B cell (primary cell): Measurements from ENCODE around the gene GTPBP3. TPM values are rescaled to one million over a fixed set of nuclear protein-coding genes. Genes with fewer than 3 reads are reported as not detected.

ENCODE experiments used
- ATAC-seq: fragments of 200-7000 bp; cut with Tn5 transposase; one replicate; pipeline ENCODE4 v1.10.0; 2021; ENCODE audit warnings: low read depth, mild to moderate bottlenecking, moderate number of reproducible peaks, moderate library complexity
- CTCF ChIA-PET: fragments of 350-600 bp; sonication (Branson Sonifier 250); formaldehyde crosslinking; loops from one replicate; lab custom pipeline; 2021; ENCODE audit warnings: antibody characterized with exemption, inconsistent platforms; lab: Charles Lee
- POLR2A ChIA-PET: fragments of 350-600 bp; sonication (Branson Sonifier 250); formaldehyde crosslinking; loops from one replicate; lab custom pipeline; 2021; ENCODE audit warnings: antibody characterized with exemption; lab: Charles Lee
- DNase-seq: peaks from one replicate; pipeline ENCODE4 v3.0.0; 2013
- H2AFZ ChIP-seq: 2 replicates; pipeline ENCODE4 v1.6.1; 2012; ENCODE audit warnings: mild to moderate bottlenecking, low read depth, low read length; ENCODE audit not compliant: insufficient read depth, poor library complexity, severe bottlenecking
- H3K27ac ChIP-seq, 2 donors: 1 replicate in 1 of 2; 2 replicates in 1 of 2; pipeline ENCODE4 v1.5.1; 2012 to 2013; ENCODE audit warnings: low read length in 2 of 2, mild to moderate bottlenecking in 2 of 2, moderate library complexity in 1 of 2
- H3K27me3 ChIP-seq, 4 experiments: fragments of 200-600 bp in 1 of 4; sonication (generic) in 1 of 4; replicated peaks in 1 of 4; 1 replicate in 2 of 4; 2 replicates in 2 of 4; pipeline versions ENCODE4 v1.6.1 to v1.7.0; 2013 to 2016; ENCODE audit warnings: low read length in 3 of 4, mild to moderate bottlenecking in 2 of 4, mixed read lengths in 1 of 4, moderate library complexity in 1 of 4; ENCODE audit not compliant: insufficient read depth in 4 of 4, control insufficient read depth in 3 of 4; ENCODE audit errors: control extremely low read depth in 1 of 4
- H3K36me3 ChIP-seq, 2 experiments: replicated peaks in 1 of 2; 1 replicate in 1 of 2; 2 replicates in 1 of 2; pipeline versions ENCODE4 v1.6.1 to v1.7.1; 2013; ENCODE audit warnings: low read length in 1 of 2; ENCODE audit not compliant: insufficient read depth in 2 of 2, control insufficient read depth in 1 of 2; ENCODE audit errors: control extremely low read depth in 1 of 2, extremely low read depth in 1 of 2
- H3K4me1 ChIP-seq, 2 donors: fragments of 200-600 bp in 1 of 2; sonication (generic) in 1 of 2; 1 replicate in 1 of 2; 2 replicates in 1 of 2; pipeline versions ENCODE4 v1.5.1 to v1.6.1; 2013 to 2017; ENCODE audit warnings: low read length in 2 of 2; ENCODE audit not compliant: control insufficient read depth in 2 of 2, insufficient read depth in 2 of 2
- H3K4me2 ChIP-seq: replicated peaks from 2 replicates; pipeline ENCODE3; 2012; ENCODE audit warnings: mild to moderate bottlenecking, low read depth, low read length; ENCODE audit not compliant: poor library complexity, severe bottlenecking
- H3K4me3 ChIP-seq, 5 experiments: fragments of 200-600 bp in 1 of 5; sonication (generic) in 1 of 5; 1 replicate in 3 of 5; 2 replicates in 2 of 5; pipeline versions ENCODE4 v1.5.1 to v1.7.0; 2011 to 2016; ENCODE audit warnings: low read length in 4 of 5, mild to moderate bottlenecking in 4 of 5, low read depth in 2 of 5, control low read depth in 1 of 5, moderate library complexity in 1 of 5; ENCODE audit not compliant: insufficient read depth in 1 of 5; ENCODE audit errors: control extremely low read depth in 1 of 5, extremely low read depth in 1 of 5
- H3K79me2 ChIP-seq: fragments of 200-600 bp; sonication (generic); one replicate; pipeline ENCODE4 v1.6.0; 2016; ENCODE audit warnings: low read length; ENCODE audit not compliant: control insufficient read depth, insufficient read depth
- H3K9ac ChIP-seq: fragments of 200-600 bp; sonication (generic); 2 replicates; pipeline ENCODE4 v1.6.1; 2017; ENCODE audit warnings: mild to moderate bottlenecking, low read length, moderate library complexity
- H3K9me3 ChIP-seq, 3 donors: one replicate each; pipeline versions ENCODE4 v1.6.1 to v1.7.1; 2013; ENCODE audit warnings: low read length in 2 of 3; ENCODE audit not compliant: control insufficient read depth in 2 of 3, insufficient read depth in 1 of 3; ENCODE audit errors: control extremely low read depth in 1 of 3
- H4K20me1 ChIP-seq: 2 replicates; pipeline ENCODE4 v1.6.0; 2012; ENCODE audit warnings: mild to moderate bottlenecking, low read length; ENCODE audit not compliant: insufficient read depth, control insufficient read depth, poor library complexity, severe bottlenecking
- H3K27ac Mint-ChIP-seq: one replicate; pipeline ENCODE4 v1.8.0; 2021; ENCODE audit warnings: mixed read lengths
- H3K27me3 Mint-ChIP-seq: one replicate; pipeline ENCODE4 v1.8.0; 2021; ENCODE audit warnings: mixed read lengths
- H3K4me1 Mint-ChIP-seq: one replicate; pipeline ENCODE4 v1.8.0; 2021; ENCODE audit warnings: mixed read lengths
- H3K4me3 Mint-ChIP-seq: one replicate; pipeline ENCODE4 v1.8.0; 2021; ENCODE audit warnings: mixed read lengths
- H3K9me3 Mint-ChIP-seq: one replicate; pipeline ENCODE4 v1.8.0; 2022; ENCODE audit warnings: mixed read lengths; ENCODE audit not compliant: insufficient read depth
- EZH2 ChIP-seq: IDR thresholded peaks from 2 replicates; pipeline ENCODE4 v1.6.1; 2012; ENCODE audit warnings: borderline replicate concordance, low read depth, mild to moderate bottlenecking, moderate library complexity, low read length; ENCODE audit not compliant: insufficient read depth, poor library complexity, severe bottlenecking
- WGBS: methylation state at CpG from one replicate; pipeline ENCODE4 v1.1.5; 2013; ENCODE audit warnings: missing lambda C conversion rate; ENCODE audit not compliant: insufficient coverage; 5-methylcytosine and 5-hydroxymethylcytosine counted together
- intact Hi-C: fragments of 100-400 bp; cut with micrococcal nuclease; formaldehyde crosslinking; loops from one replicate; pipeline ENCODE4 v1.10.0; 2022
- polyA plus RNA-seq: library from polyadenylated mRNA; depleted of rRNA; stranded (reverse); fragments of >200 nt; gene quantifications from 2 replicates; pipeline ENCODE4 v1.2.3, GENCODE V29; 2012
- total RNA-seq, 2 donors: library from RNA; stranded (reverse); fragments of 120-200 nt in 1 of 2; gene quantifications; 1 replicate in 1 of 2; 2 replicates in 1 of 2; pipeline versions ENCODE4 v1.2.3 to v1.2.4, GENCODE V29; 2013 to 2022
- TF ChIP-seq, protein P1 (sequence below): fragments of 200-600 bp; IDR thresholded peaks from one replicate; pipeline ENCODE4 v1.8.0; 2022; ENCODE audit warnings: antibody characterized with exemption, mild to moderate bottlenecking

GTPBP3 gene
- total and polyA plus RNA-seq, 2 donors (not counting 1 experiment from before 2014, with no cell fraction given) = 41.6 to 44.9 TPM

DNA sequence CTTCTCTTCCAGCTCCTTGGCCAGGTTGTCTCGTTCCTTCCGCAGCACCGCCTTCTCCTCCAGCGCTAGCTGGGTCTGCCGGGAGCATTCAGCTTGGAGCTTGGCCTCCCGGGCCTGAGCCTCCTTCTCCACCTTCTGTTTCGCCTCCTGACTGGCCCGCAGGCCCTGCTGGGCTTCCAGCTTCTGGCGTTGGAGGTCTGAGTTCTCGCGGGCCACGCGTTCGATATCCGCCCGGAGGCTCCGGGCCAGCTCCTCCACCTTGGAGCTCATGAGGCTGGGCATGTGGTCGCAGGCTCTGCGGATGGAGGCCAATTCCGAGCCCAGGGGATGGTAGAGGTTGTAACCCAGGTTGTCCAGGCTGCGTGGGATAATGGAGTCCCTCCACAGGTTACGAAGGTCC is 28.0 kb downstream of the GTPBP3 start:
- peaks cover 37% of the 10 kb centered on the region for H3K27me3 Mint-ChIP-seq
- H3K4me3 ChIP-seq = no peak overlapping the region
- ATAC-seq (no peak), DNase-seq (no peak)
- ChIA-PET POLR2A (interaction anchor here (0.7 kb wide), 1 partner anchor 9 kb away, joined by 14 read pairs; no protein-coding TSS in a partner anchor), CTCF (interaction anchor here (0.9 to 1.8 kb wide), 4 partner anchors 11 to 89 kb away, joined by 3 to 5 read pairs (median 4); partner anchors contain the start of gene PLVAP)
- peaks cover 13% of the 10 kb centered on the region for H3K4me1 Mint-ChIP-seq
- H3K27me3 ChIP-seq = peaks cover 0 to 32% (median 14%) of the 10 kb centered on the region in 4 experiments
- no peaks in the 10 kb centered on the region for H3K9me3 ChIP-seq
- 97% methylated on average over 21 of the region's 22 CpGs for WGBS
- H3K9ac ChIP-seq = no peak overlapping the region
- H3K79me2 ChIP-seq = no peaks in the 10 kb centered on the region
- no peak overlapping the region for H2AFZ ChIP-seq
- peaks cover 15 to 22% of the 10 kb centered on the region in 2 donors for H3K4me1 ChIP-seq
- H3K27ac ChIP-seq = no peak overlapping the region
- no peak overlapping the region for H3K4me3 Mint-ChIP-seq
- no peak overlapping the region for H3K27ac Mint-ChIP-seq
- no peak overlapping the region for H3K4me2 ChIP-seq
- H4K20me1 ChIP-seq = no peaks in the 10 kb centered on the region
- TF ChIP-seq EZH2 = no peak
- TF ChIP-seq, protein P1, sequence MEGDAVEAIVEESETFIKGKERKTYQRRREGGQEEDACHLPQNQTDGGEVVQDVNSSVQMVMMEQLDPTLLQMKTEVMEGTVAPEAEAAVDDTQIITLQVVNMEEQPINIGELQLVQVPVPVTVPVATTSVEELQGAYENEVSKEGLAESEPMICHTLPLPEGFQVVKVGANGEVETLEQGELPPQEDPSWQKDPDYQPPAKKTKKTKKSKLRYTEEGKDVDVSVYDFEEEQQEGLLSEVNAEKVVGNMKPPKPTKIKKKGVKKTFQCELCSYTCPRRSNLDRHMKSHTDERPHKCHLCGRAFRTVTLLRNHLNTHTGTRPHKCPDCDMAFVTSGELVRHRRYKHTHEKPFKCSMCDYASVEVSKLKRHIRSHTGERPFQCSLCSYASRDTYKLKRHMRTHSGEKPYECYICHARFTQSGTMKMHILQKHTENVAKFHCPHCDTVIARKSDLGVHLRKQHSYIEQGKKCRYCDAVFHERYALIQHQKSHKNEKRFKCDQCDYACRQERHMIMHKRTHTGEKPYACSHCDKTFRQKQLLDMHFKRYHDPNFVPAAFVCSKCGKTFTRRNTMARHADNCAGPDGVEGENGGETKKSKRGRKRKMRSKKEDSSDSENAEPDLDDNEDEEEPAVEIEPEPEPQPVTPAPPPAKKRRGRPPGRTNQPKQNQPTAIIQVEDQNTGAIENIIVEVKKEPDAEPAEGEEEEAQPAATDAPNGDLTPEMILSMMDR = no peak
- H3K36me3 ChIP-seq = no peaks in the 10 kb centered on the region
- intact Hi-C loops = no loop called here
- no peaks in the 10 kb centered on the region for H3K9me3 Mint-ChIP-seq

- Mint-ChIP-seq H3K4me1 (peaks cover 21% of the 10 kb centered on the region), H3K27ac (peak overlapping the region; percentile 12), H3K9me3 (no peaks in the 10 kb centered on the region), H3K4me3 (peak overlapping the region; percentile 58), H3K27me3 (peaks cover 25% of the 10 kb centered on the region)
- H3K4me2 ChIP-seq = peak overlapping the region; percentile 54
- no peaks in the 10 kb centered on the region for H3K36me3 ChIP-seq
- CTCF ChIA-PET = no interaction called here
- peaks cover 0 to 37% (median 13%) of the 10 kb centered on the region in 4 experiments for H3K27me3 ChIP-seq
- no peak overlapping the region for H3K4me3 ChIP-seq
- peaks cover 0 to 9% (median 0%) of the 10 kb centered on the region in 3 donors for H3K9me3 ChIP-seq
- no peak overlapping the region for H3K9ac ChIP-seq
- H3K27ac ChIP-seq = peak overlapping the region in 1 of 2 donors; percentile 31
- H3K79me2 ChIP-seq = no peaks in the 10 kb centered on the region
- no peak overlapping the region for H2AFZ ChIP-seq
- DNase-seq (peak; percentile 86), ATAC-seq (peak; percentile 92)
- H3K4me1 ChIP-seq = peaks cover 18 to 34% of the 10 kb centered on the region in 2 donors
- intact Hi-C loops = no loop called here
- H4K20me1 ChIP-seq = no peaks in the 10 kb centered on the region
- POLR2A ChIA-PET = no interaction called here
- no peak for TF ChIP-seq EZH2
- TF ChIP-seq, protein P1 = no peak
- 0% methylated on average over 3 of the region's 8 CpGs for WGBS
Observed at GRCh38 chr19:17370026-17370587, 32.8 kb downstream of the GTPBP3 start.
